ENCODE results near the gene SPATA16.

GRCh38 chr3:172968646-172969045 is 172.4 kb downstream of the SPATA16 start:
- no peak for TF ChIP-seq EZH2 (optimal IDR thresholded peaks at IDR 0.05; ENCODE audit: low read depth, low read length)
- TF ChIP-seq EZH2phosphoT487 (IDR thresholded peaks at IDR 0.05; ENCODE audit: low read length), result no peak
